Measurements from ENCODE around the gene ATP1A3. TPM values are rescaled to one million over a fixed set of nuclear protein-coding genes. Genes with fewer than 3 reads are reported as not detected.

Gene ATP1A3
- total RNA-seq, 1 donor from 2014 or later: not detected

GRCh38 chr19:41936416-41936850, 57.6 kb downstream of the ATP1A3 start:
- no peak overlapping the region for H3K4me3 ChIP-seq (ENCODE audit: low read depth, low read length)
- H3K27me3 ChIP-seq (ENCODE audit: control insufficient read depth, insufficient read depth, low read length): peaks cover 58% of the 10 kb centered on the region
- TF ChIP-seq, protein P1, sequence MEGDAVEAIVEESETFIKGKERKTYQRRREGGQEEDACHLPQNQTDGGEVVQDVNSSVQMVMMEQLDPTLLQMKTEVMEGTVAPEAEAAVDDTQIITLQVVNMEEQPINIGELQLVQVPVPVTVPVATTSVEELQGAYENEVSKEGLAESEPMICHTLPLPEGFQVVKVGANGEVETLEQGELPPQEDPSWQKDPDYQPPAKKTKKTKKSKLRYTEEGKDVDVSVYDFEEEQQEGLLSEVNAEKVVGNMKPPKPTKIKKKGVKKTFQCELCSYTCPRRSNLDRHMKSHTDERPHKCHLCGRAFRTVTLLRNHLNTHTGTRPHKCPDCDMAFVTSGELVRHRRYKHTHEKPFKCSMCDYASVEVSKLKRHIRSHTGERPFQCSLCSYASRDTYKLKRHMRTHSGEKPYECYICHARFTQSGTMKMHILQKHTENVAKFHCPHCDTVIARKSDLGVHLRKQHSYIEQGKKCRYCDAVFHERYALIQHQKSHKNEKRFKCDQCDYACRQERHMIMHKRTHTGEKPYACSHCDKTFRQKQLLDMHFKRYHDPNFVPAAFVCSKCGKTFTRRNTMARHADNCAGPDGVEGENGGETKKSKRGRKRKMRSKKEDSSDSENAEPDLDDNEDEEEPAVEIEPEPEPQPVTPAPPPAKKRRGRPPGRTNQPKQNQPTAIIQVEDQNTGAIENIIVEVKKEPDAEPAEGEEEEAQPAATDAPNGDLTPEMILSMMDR (IDR thresholded peaks at IDR 0.05; ENCODE audit: insufficient read depth, low read length, poor library complexity, severe bottlenecking): no peak
- no peaks in the 10 kb centered on the region for H3K36me3 ChIP-seq (ENCODE audit: control insufficient read depth, insufficient read depth, low read length)
- DNase-seq (ENCODE audit: low read depth): no peak

- no peak for DNase-seq (ENCODE audit: low read depth)
- no peak overlapping the region for H3K4me3 ChIP-seq (ENCODE audit: low read depth, low read length)
- TF ChIP-seq, protein P1 (IDR thresholded peaks at IDR 0.05; ENCODE audit: insufficient read depth, low read length, poor library complexity, severe bottlenecking): no peak
- no peaks in the 10 kb centered on the region for H3K36me3 ChIP-seq (ENCODE audit: control insufficient read depth, insufficient read depth, low read length)
- peaks cover 62% of the 10 kb centered on the region for H3K27me3 ChIP-seq (ENCODE audit: control insufficient read depth, insufficient read depth, low read length)
Measured at GRCh38 chr19:41935760-41936415, 58.1 kb downstream of the ATP1A3 start.

- Histone ChIP-seq H3K27me3 (ENCODE audit: control insufficient read depth, insufficient read depth, low read length) (peaks cover 71% of the 10 kb centered on the region), H3K4me3 (ENCODE audit: low read depth, low read length) (no peak overlapping the region), H3K36me3 (ENCODE audit: control insufficient read depth, insufficient read depth, low read length) (no peaks in the 10 kb centered on the region)
- DNase-seq (ENCODE audit: low read depth): no peak
- TF ChIP-seq, protein P1 (IDR thresholded peaks at IDR 0.05; ENCODE audit: insufficient read depth, low read length, poor library complexity, severe bottlenecking): peak; percentile 90
Measured at GRCh38 chr19:41934849-41935374, 59.1 kb downstream of the ATP1A3 start.

- no peak for DNase-seq (ENCODE audit: low read depth)
- peaks cover 78% of the 10 kb centered on the region for H3K27me3 ChIP-seq (ENCODE audit: control insufficient read depth, insufficient read depth, low read length)
- H3K4me3 ChIP-seq (ENCODE audit: low read depth, low read length): no peak overlapping the region
- TF ChIP-seq, protein P1 (IDR thresholded peaks at IDR 0.05; ENCODE audit: insufficient read depth, low read length, poor library complexity, severe bottlenecking): no peak
- no peaks in the 10 kb centered on the region for H3K36me3 ChIP-seq (ENCODE audit: control insufficient read depth, insufficient read depth, low read length)
Measured at GRCh38 chr19:41933693-41934426, 60.2 kb downstream of the ATP1A3 start.

- TF ChIP-seq, protein P1 (IDR thresholded peaks at IDR 0.05; ENCODE audit: insufficient read depth, low read length, poor library complexity, severe bottlenecking): no peak
- peaks cover 85% of the 10 kb centered on the region for H3K27me3 ChIP-seq (ENCODE audit: control insufficient read depth, insufficient read depth, low read length)
- no peak overlapping the region for H3K4me3 ChIP-seq (ENCODE audit: low read depth, low read length)
- DNase-seq (ENCODE audit: low read depth): no peak
- no peaks in the 10 kb centered on the region for H3K36me3 ChIP-seq (ENCODE audit: control insufficient read depth, insufficient read depth, low read length)
Measured at GRCh38 chr19:41932720-41933332, 61.2 kb downstream of the ATP1A3 start.

Data from kidney epithelial cell (primary cell).